NT2/D1 (cell line): ENCODE results near the gene LIN52.

Experiments used
- SUZ12 ChIP-seq: IDR thresholded peaks from 2 replicates; pipeline ENCODE4 v1.6.1; 2011; ENCODE audit not compliant: insufficient read length, insufficient read depth; ENCODE audit errors: extremely low read depth
- YY1 ChIP-seq: IDR thresholded peaks from 2 replicates; pipeline ENCODE4 v1.6.1; 2011; ENCODE audit not compliant: insufficient read length, insufficient read depth
- ZNF274 ChIP-seq: IDR thresholded peaks from 2 replicates; pipeline ENCODE4 v1.6.1; 2011; ENCODE audit warnings: mild to moderate bottlenecking, low read depth, low read length

DNA sequence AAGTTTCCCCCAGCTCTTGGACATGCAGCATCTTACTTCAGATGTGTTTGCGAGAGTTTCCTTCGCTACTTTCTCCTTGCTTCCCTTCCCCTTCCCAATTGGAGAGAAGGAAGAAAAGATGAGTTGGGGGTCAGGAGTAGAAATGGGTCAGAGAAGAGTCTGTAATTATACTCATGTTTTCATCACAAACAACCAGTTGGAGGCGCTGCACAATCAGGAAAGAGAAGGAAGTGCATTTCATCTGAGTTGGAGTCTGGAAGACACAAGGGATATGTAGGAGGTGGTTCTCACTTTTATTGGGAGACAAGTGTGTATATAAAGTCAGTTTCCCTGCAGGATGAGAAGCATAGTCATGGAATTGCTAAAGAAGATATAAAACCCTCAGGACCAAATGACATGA lies 123.2 kb downstream of the LIN52 start:
- TF ChIP-seq YY1 = no peak
- TF ChIP-seq SUZ12 = no peak
- TF ChIP-seq ZNF274 = no peak
